ENCODE results near the gene HK1.
"Not testable (repeated sequence)": the region's sequence is repeated elsewhere in the genome, so short reads cannot be mapped to it uniquely, and the experiment has no call there.

The HK1 gene

GRCh38 chr10:69428165-69428564 is 149.9 kb downstream of the HK1 start:
- no peak for DNase-seq

GRCh38 chr10:69434169-69434568 is 155.9 kb downstream of the HK1 start:
- no peak for DNase-seq

- no peak for DNase-seq
These were observed 156.6 kb downstream of the HK1 start for GRCh38 chr10:69434926-69435325.

GRCh38 chr10:69435966-69436520 is 157.7 kb downstream of the HK1 start:
- no peak for DNase-seq

- no peak for DNase-seq
These were observed 159.3 kb downstream of the HK1 start for GRCh38 chr10:69437321-69438259.

GRCh38 chr10:69438536-69439349 is 160.4 kb downstream of the HK1 start:
- no peak for DNase-seq

- no peak for DNase-seq
These were observed 161.0 kb downstream of the HK1 start for GRCh38 chr10:69439350-69439739.

- no peak for DNase-seq
These were observed 161.7 kb downstream of the HK1 start for GRCh38 chr10:69439813-69440506.

- DNase-seq, result no peak
These were observed 165.1 kb downstream of the HK1 start for GRCh38 chr10:69443354-69443753.

GRCh38 chr10:69445041-69445440 is 166.7 kb downstream of the HK1 start:
- no peak for DNase-seq

GRCh38 chr10:69446229-69446628 is 167.9 kb downstream of the HK1 start:
- DNase-seq, result no peak

GRCh38 chr10:69446650-69447151 is 168.4 kb downstream of the HK1 start:
- no peak for DNase-seq

GRCh38 chr10:69449841-69450240 is 171.5 kb downstream of the HK1 start:
- DNase-seq, result no peak

GRCh38 chr10:69450395-69450794 is 172.1 kb downstream of the HK1 start:
- not testable (repeated sequence) for DNase-seq

- DNase-seq, result peak; percentile 57 to 83
These were observed 173.0 kb downstream of the HK1 start, which contains the start of gene TSPAN15 for GRCh38 chr10:69451209-69451783. TSPAN15 (plus strand) TSS chr10:69451465; CDS start chr10:69451595, 130 bp downstream.
